GM12891 (cell line): ENCODE measurements around the gene KLF16.

Source experiments
- PAX5 ChIP-seq: IDR thresholded peaks from 2 replicates; pipeline ENCODE4 v1.6.1; 2011; ENCODE audit warnings: low read length, moderate library complexity, mild to moderate bottlenecking; ENCODE audit not compliant: insufficient read depth, severe bottlenecking
- POLR2A ChIP-seq: IDR thresholded peaks from 2 replicates; pipeline ENCODE4 v1.6.1; 2011; ENCODE audit warnings: low read depth, low read length, control low read depth
- POLR2AphosphoS5 ChIP-seq: IDR thresholded peaks from 2 replicates; pipeline ENCODE4 v1.6.1; 2011; ENCODE audit warnings: low read depth, low read length, control low read depth
- SPI1 ChIP-seq: IDR thresholded peaks from 2 replicates; pipeline ENCODE4 v1.6.1; 2011; ENCODE audit warnings: low read depth, low read length, control low read depth
- TAF1 ChIP-seq: IDR thresholded peaks from 2 replicates; pipeline ENCODE4 v1.6.1; 2011; ENCODE audit warnings: low read depth, low read length, control low read depth

- TF ChIP-seq PAX5 (no peak), POLR2AphosphoS5 (no peak), POLR2A (no peak), SPI1 (no peak), TAF1 (no peak)
Observed at GRCh38 chr19:1809678-1810077, 53.7 kb downstream of the KLF16 start.
